Measurements from ENCODE around the gene ADGB.
"Not testable (repeated sequence)": the region's sequence is repeated elsewhere in the genome, so short reads cannot be mapped to it uniquely, and the experiment has no call there.

Gene ADGB

DNA sequence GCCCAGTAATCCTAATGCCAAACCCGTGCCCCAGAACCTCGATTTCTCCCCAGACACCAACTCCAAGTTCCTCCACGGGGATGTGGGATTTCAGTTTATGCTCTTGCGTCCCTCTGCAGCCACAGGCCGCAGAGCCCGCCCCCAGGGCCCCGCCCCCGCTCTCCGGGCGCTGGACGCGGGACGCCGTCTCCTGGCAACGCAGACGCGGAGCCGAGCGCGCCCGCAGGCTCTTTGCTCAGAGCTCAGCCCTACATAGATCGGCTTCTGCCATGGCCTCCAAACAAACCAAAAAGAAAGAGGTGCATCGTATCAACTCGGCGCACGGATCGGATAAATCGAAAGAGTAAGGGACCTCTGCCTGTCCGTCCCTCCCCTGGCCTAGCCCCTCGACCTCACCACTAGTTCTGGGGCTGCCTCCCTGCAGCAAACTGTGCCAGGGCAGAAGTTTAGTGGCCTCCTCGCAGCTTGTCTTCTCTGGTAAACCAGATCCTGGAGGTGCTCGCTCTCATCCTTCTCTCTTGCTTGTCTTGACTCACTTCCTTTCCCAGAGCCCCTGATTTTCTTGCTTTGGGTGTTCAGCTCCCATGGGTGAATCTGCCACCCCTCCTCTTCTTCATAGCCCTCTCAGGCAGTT is at the start of gene ADGB:
Gene ADGB, plus strand, starts transcription at position 201 of the 634 bp plus-strand sequence. Its CDS starts 69 bp downstream, at position 270.
- DNase-seq (ENCODE audit: low read depth in 2 of 2) = no peak

DNA sequence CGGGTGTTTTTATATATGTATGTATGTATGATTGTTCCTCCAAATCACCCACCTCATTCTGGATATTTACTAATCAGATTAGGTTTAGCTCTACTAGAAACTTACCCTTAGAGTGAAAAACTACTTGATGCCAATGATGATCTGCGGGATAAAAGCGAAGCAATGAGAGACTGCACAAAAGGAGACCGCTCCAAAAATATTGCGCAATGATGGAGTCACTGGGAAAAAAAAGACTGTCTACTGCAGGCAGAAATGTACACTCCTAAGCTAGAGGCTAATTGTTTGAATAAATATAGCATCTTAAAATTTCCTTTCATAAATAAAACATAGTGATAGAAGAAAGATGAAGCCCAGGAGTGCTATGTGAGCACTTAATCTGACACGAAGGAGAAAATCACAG is 47.9 kb upstream of the ADGB start:
- DNase-seq (ENCODE audit: low read depth in 2 of 2) = no peak

DNA sequence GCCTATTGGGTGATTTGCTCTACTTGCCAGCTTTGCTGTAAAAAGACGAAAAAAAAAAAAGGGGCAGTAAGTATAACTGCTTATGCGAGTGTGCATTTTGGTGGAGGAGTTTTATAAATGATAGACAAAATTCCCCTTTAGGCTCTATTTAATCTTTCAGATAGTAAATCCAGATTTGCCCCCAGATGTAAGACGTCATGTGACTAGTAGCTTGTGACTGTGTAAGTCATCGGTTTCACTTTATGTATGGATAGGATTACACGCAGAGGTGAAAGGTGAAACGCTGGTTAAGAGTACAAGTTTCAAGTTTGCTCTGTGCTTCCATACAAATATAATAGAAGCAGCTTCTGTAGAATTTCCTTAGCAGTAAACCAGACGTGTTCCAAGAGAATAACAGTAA is 47.2 kb upstream of the ADGB start:
- no peak for DNase-seq (ENCODE audit: low read depth in 2 of 2)

DNA sequence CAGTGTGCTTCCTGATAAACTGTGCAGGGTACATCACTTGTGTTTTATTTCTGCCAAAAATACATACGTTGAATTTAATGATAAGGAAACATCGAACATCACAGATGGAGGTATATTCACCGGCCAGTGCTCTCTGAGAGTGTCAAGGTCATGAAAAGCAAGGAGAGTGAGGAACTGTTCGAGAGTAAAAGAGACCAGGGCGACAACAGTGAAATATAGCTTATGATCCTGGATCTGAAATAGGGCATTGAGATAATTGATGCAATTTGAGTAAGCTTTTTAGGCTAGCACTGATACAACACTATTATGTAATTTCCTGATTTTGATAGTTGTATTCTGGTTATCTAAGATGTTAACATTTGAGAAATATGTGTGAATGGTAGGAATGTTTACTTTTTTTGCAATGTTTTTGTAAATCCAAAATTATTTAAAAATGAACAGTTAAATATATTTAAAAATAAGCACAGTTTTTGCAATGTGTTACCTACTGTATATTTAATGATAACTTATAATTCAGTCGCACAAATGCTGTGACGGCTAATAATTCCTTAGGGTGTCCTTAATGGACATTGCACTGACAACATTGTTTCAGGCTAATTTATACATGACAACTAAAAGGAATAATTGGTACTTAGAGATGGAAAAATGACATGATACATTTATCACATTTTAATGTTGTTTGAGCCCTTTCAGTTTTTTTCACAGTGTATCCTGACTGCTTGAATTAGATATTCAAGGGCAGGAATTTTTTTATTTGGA is 45.2 kb upstream of the ADGB start:
- no peak for DNase-seq (ENCODE audit: low read depth in 2 of 2)

DNA sequence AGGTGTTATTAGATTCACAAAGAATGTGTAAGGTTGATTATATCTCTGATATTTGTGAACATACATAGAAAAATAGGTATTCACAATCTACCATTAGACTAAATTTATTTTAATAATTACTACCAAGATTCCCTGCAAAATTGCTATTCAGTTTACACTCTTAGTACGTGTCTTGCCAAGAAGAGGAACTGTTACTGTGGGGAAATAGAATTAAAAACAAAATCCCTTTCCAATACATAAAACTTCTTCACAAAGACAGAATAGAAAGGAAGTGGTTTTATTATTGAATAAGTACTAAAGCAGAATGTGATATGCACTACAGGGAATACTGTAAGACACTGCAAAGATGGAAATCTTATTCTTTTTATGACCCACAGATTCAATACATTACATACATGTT is 38.2 kb upstream of the ADGB start:
- DNase-seq (ENCODE audit: low read depth in 2 of 2) = no peak

DNA sequence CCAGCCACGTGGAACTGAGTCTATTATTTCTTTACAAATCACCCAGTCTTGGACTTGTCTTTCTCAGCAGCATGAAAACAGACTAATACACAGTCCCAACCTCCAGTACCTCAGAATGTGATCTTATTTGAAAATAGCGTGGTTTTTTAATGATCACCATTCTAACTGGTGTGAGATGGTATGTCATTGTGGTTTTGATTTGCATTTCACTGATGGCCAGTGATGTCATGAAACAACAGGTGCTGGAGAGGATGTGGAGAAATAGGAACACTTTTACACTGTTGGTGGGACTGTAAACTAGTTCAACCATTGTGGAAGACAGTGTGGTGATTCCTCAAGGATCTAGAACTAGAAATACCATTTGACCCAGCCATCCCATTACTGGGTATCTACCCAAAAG is 32.1 kb upstream of the ADGB start:
- not testable (repeated sequence) for DNase-seq (ENCODE audit: low read depth in 2 of 2)

DNA sequence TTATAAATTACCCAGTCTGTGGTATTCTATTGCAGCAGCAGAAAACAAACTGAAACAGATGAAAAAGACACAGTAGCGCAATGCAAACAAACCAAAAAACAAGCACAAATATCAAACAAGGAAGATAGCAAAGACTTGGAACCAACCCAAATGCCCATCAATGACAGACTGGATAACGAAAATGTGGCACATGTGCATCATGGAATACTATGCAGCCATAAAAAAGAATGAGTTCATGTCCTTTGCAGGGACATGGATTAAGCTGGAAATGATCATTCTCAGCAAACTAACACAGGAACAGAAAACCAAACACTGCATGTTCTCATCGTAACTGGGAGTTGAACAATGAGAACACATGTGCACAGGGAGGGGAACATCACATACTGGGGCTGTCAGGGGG is 30.2 kb upstream of the ADGB start:
- not testable (repeated sequence) for DNase-seq (ENCODE audit: low read depth in 2 of 2)

DNA sequence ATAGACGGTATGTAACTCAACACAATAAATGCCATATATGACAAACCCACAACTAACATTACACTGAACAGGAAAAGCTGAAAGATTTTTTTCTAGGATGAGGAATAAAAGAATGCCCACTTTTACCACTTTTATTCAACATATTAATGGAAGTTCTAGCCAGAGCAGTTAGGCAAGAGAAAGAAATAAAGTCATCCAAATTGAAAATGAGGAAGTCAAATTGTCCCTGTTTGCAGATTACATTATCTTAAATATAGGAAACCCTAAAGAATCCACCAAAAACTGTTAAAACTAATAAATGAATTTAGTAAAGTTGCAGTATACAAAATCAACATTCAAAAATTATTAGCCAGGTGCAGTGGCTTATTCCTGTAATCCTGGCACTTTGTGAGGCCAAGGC is 24.6 kb upstream of the ADGB start:
- DNase-seq (ENCODE audit: low read depth in 2 of 2) = no peak

DNA sequence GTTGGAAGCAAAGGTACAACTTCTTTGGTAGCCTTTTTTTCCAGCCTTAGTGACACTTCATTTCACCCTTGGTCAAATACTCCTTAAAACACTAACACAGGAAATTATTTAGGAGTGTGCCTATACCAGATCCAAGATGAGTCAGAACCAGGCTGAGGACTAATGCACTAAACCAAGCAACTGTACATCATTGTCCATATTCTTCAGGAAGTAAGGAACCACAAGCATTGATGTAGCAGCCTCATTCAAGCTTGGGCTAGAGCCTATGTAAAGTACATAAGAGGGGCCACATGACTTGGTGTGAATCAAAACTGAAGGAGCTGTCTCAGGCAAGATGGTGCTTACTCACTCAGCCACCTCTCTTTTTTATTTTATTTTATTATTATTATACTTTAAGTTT is 20.7 kb upstream of the ADGB start:
- no peak for DNase-seq (ENCODE audit: low read depth in 2 of 2)

DNA sequence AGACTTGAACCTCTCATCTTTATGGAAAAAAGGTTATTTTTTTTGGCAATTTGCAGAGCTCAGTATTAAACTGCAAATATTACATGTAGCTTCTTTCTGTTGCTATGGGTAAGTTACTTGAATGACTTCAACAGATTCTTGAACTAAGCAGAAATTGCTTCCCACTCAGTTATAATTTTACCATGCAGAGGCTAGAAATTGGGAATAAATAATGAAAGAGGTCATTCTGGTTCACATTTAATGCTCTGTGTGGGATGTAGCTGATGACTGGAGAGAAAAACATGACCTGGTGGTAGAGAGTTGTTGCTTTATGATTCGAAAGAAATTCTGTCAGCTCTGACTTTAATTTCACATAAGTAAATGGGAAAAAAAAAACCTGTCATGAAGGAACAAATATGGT is 16.8 kb upstream of the ADGB start:
- DNase-seq (ENCODE audit: low read depth in 2 of 2) = no peak

DNA sequence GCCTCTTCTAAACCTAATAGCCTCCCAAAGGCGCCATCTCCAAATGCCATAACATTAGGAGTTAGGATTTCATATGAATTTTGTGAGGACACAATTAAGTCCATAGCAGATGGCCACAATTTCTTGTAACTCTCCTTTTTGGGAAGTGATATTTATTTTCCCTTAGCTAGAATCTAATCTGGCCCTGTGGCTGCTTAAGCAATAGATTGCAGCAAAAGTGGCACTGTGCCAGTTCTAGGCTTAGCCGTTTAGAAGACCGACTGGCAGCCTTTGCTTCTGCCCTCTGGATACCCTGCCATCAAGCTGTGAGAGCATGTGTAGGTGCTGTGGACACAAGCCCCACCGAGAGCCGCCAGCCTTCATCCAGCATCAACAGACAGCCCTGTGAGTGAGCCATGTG is 15.9 kb upstream of the ADGB start:
- no peak for DNase-seq (ENCODE audit: low read depth in 2 of 2)

DNA sequence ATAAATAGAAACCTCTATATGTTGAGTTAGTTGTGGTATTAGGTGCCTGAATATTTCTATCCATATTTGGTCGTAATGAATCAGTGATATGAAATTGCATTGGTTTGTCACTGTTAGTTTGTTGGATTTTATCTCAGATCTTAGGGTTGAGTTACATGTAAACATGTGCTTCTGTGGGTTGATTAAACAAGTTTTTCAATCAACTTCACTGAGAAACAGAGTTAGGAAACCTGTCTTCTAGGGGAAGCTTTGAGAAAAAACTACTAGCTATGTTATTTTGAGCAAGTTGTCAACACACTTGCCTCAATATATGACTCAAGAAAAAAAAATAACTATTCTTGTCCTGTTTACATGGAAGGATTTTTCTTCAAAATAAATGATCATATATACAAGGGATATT is 14.8 kb upstream of the ADGB start:
- DNase-seq (ENCODE audit: low read depth in 2 of 2) = no peak

DNA sequence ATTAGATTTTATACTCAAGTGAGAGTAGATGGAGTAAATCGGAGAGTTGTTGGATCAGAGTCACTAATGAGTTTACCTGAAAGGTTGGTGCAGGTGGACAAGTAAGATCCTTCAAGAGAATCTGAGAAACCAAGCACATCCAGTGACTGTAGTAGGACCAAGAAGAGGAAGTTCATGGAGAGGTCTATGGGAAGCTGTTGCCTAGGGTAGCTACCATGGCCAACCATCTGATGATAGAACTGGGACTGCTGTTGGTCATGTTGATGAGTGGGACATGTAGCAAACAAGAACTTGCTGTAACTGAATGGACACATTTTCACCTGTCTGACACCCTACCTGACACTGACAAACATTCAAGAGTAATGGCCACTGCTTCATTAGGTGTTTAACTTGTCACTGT is 11.3 kb upstream of the ADGB start:
- no peak for DNase-seq (ENCODE audit: low read depth in 2 of 2)

DNA sequence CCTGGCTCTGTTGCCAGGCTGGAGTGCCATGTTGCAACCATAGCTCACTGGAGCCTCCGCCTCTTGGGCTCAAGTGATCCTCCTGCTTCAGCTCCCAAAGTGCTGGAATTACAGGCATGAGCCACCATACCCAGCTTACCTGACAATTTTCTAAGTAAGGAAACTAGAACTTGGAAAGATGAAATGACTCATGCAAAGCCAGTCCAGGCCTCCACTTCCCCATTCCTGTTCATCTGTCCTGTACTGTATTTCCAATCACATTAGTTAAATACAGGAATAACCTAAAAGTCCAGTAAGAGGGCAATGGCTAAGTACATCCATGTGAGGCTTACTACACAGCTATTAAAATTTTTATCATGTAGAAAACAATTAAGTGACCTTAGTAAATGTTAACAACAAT is 8.3 kb upstream of the ADGB start:
- no peak for DNase-seq (ENCODE audit: low read depth in 2 of 2)

DNA sequence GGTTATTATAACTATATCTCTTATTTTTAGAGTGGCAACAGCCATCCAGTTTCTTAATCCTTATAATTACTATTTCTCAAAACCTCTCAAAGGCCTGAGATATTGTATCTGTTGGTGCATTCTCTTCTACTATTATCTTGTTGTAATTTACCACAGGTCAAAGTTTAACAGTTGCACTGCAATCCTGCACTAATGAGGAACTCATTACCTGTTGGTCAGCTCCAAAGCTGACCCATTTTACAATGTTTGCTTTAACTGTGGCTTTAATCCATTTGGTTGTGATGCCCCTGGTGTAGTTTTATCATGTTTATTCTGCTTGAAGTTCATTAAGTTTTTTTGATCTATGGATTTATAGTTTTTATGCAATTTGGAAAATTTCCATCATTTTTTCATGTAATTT is 6.3 kb upstream of the ADGB start:
- no peak for DNase-seq (ENCODE audit: low read depth in 2 of 2)

DNA sequence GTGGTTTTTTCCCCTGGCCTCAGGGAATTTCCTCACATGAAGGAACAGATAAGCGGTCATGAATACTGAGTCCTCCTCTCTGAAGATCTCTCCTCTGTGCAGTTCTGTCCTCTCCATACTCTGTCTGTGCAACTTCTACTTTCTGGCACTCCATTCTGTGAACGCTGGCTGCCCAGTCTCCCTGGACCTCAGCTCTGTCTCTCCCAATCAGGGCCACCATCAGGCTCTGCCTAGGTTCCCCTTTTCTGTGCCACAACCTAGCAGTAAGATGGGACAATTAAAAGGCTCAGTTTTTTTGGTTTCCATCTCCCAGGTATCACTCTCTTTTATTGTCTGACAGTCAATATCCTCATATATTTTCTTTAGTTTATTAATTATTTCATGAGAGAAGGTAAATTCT is 4.8 kb upstream of the ADGB start:
- no peak for DNase-seq (ENCODE audit: low read depth in 2 of 2)

DNA sequence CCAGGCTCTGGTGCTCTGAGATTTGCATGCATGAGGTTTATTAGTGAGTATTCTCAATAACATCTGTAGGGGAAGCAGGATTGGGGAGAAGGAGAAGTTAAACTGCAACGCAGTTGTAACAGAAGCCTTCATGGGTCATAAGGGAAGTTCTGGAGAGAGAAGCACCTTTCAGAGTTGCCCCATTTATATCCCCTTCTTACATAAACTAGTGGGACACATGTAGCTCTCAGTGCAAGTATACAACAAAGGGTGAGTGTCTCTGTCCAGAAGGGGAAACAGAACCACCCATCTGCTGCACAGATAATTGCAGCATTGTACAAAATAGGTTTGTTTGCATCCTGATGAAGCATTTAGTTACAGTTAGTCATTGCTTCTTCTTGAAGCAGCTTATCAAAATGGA is 4.3 kb upstream of the ADGB start:
- DNase-seq (ENCODE audit: low read depth in 2 of 2) = no peak

DNA sequence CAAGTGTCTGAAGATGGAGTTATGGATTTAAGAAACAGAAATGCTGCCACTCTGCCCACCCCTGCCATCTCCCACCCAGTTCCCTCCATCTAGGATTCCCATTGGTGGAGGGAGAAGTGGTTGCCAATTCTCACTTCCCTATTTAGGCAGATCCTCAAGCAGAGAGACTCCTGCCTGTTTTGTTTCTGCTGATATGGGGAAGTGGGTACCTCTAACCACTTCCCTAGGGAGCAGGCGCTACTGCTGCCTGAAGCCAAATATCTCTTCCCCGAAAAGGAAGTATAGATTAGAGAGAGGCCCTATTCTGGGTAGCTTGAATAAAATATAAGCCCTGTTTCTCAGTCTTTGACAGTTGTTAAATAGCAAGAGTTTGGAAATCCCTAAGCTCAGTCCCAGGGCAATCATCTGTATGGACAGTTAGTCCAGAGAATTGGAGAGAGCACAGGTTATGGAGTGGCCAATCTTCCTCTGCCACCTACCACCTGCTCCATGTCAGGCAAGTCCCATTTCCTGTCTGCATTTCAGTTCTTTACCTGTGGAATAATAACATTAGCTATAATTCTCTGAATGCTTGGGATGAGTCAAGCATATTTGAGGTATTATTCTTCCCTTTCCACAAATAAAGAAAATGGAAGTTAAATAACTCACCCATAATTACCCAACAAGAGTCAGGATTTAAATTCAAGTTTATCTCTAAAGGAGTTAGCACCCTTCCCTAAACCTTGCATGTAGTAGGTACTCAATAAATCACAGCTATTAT is 2.6 kb upstream of the ADGB start:
- DNase-seq (ENCODE audit: low read depth in 2 of 2) = no peak

DNA sequence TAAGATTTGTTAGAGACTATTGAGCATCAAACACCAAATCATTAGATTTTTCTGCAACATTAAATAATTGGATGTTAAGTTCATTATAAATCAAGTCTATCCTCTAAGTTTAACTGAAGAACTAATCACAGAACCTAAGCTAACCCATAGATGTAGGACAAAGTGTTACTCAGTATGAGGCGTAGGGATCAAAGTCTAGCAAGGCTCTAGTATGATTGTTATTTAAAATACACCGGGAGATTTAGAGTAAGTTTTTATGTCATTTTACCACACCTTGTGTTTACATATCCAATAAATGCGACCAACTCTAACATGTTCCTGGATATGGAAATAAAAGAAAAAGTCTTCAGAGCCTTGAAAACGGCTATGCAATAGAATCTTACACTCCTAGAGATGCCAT is 2.6 kb downstream of the ADGB start:
- no peak for DNase-seq (ENCODE audit: low read depth in 2 of 2)

DNA sequence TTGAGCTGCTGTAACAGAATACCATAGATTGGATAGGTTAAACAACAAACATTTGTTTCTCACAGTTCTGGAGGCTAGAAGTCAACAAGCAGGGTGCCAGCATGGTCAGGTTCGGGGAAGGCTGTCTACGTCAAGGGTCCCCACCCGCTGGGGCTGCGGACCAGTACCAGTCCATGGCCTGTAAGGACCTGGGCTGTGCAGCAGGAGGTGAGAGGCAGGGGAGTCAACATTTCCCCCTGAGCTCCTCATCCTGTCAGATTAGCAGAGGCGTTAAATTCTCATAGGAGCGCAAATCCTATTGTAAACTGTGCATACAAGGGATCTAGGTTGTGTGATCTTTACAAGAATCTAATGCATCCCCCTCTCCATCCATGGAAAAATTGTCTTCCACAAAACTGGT is 3.8 kb downstream of the ADGB start:
- DNase-seq (ENCODE audit: low read depth in 2 of 2) = no peak

DNA sequence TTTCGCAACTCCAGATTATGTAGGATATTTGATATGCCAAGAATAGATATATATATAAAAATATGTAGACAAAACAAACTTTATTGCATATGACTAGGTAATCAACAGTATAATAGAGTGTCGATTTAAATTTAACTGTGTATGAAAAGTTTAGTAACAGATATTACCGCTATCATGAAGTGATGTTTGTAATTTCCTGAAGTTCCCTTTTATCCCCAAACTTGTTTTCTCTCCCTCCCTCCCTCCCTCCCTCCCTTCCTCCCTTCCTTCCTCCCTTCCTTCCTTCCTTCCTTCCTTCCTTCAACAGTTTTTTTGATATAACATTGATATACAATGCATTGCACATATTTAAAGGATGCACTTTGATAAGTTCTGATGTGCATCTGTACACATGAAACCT is 15.2 kb downstream of the ADGB start:
- DNase-seq (ENCODE audit: low read depth in 2 of 2) = no peak

DNA sequence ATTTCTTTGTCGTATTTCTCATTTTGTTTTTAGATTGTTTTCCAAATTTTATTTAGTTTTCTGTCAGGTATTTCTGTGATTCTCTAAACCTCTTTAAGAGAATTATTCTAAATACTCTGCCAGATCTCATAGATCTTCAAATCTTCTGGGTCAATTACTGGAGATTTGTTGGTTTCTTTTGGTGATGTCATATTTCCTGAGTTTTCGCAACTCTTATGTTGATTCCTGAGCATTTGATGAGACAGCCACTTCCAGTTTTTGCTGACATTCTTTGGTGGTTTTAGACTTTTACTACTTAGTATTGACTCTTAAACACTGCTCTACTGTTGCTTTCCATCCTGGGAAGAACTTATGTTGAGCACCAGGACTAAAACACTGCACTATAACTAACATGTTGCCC is 21.9 kb downstream of the ADGB start:
- DNase-seq (ENCODE audit: low read depth in 2 of 2) = no peak

DNA sequence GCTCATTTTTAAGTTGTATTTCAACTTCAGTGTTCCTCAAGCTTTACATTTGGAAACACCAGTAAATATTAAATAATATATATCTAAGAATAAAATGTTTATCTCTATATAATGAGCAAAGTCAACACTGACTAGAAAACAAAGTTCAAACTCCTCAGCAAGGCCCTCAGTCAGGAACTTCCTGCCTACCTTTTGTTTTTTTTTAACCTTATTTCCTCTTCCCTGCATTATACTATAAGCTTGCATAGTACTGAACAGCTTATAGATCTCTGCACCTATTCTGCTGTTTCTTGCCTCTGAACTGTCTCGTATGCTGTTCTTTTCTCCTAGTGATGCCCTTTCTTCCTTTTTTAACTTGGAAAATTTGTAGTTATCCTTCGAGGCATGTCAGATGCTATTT is 29.6 kb downstream of the ADGB start:
- DNase-seq (ENCODE audit: low read depth in 2 of 2) = no peak
